Measurements from ENCODE around the gene GLI3.

DNA sequence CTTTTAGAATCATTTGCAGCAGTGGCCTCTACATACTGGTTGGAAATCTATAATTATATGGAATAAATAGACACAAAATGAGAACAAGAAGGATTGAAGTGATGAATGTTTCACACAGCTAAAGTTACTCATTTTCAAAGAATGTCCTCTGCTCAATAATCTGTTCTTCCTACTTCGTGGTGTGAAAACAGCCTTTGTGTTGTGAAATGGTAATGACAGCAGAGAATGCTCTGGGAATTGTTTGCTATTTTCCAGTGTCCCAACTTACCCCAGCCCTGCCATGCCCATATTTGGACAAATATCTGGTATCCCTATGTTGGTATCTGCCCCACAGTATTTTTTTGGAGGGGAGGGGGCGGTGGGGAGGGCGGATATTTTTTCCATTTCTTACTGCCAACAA lies 130.4 kb downstream of the GLI3 start:
- TF ChIP-seq POLR2AphosphoS5 (IDR thresholded peaks at IDR 0.05; ENCODE audit: low read depth, low read length): no peak
- TF ChIP-seq POLR2A (IDR thresholded peaks at IDR 0.05; ENCODE audit: low read depth, low read length): no peak
- TF ChIP-seq TAF1 (IDR thresholded peaks at IDR 0.05; ENCODE audit: borderline replicate concordance, low read depth, low read length): no peak

All from GM12892 (cell line).